ENCODE data around the gene HNRNPUL1.

- TF ChIP-seq CTCF (IDR thresholded peaks at IDR 0.05) (no peak), ZFX (IDR thresholded peaks at IDR 0.05; ENCODE audit: borderline replicate concordance) (no peak)
These were observed 63.0 kb downstream of the HNRNPUL1 start for GRCh38 chr19:41327076-41327575.
